ENCODE results near the gene CETP. TPM values are rescaled to one million over a fixed set of nuclear protein-coding genes. Genes with fewer than 3 reads are reported as not detected.

CETP gene
- total RNA-seq, 4 donors from 2014 or later, result 0.58 to 2.8 TPM; not detected in 2

- Histone ChIP-seq H3K9me3 (no peaks in the 10 kb centered on the region), H3K4me3 (no peak overlapping the region), H3K27ac (peak overlapping the region; percentile 17 to 53), H3K27me3 (no peaks in the 10 kb centered on the region), H3K36me3 (no peaks in the 10 kb centered on the region), H3K4me1 (no peaks in the 10 kb centered on the region)
- no peak for DNase-seq
- TF ChIP-seq POLR2A (IDR thresholded peaks at IDR 0.05) (no peak), CTCF (IDR thresholded peaks at IDR 0.05) (no peak)
- intact Hi-C loops (cut with DNase I; ENCODE audit: low total_unique reads), result no loop called here
Observed at GRCh38 chr16:56916571-56917403, 45.0 kb upstream of the CETP start.

GRCh38 chr16:56918467-56919012, 43.2 kb upstream of the CETP start:
- no peak overlapping the region for H3K4me3 ChIP-seq
- no peaks in the 10 kb centered on the region for H3K27me3 ChIP-seq
- TF ChIP-seq CTCF (IDR thresholded peaks at IDR 0.05) (no peak), POLR2A (IDR thresholded peaks at IDR 0.05) (no peak)
- intact Hi-C loops (cut with DNase I; ENCODE audit: low total_unique reads), result no loop called here
- no peaks in the 10 kb centered on the region for H3K9me3 ChIP-seq
- no peaks in the 10 kb centered on the region for H3K4me1 ChIP-seq
- H3K27ac ChIP-seq, result no peak overlapping the region
- no peaks in the 10 kb centered on the region for H3K36me3 ChIP-seq
- no peak for DNase-seq

- H3K36me3 ChIP-seq, result no peaks in the 10 kb centered on the region
- TF ChIP-seq CTCF (IDR thresholded peaks at IDR 0.05) (no peak), POLR2A (IDR thresholded peaks at IDR 0.05) (no peak)
- H3K27me3 ChIP-seq, result no peaks in the 10 kb centered on the region
- no peak overlapping the region for H3K27ac ChIP-seq
- H3K4me1 ChIP-seq, result no peaks in the 10 kb centered on the region
- no peak for DNase-seq
- H3K9me3 ChIP-seq, result no peaks in the 10 kb centered on the region
- no peak overlapping the region for H3K4me3 ChIP-seq
- intact Hi-C loops (cut with DNase I; ENCODE audit: low total_unique reads), result no loop called here
Observed at GRCh38 chr16:56919099-56919800, 42.5 kb upstream of the CETP start.

GRCh38 chr16:56921571-56921970, 40.2 kb upstream of the CETP start:
- DNase-seq, result no peak
- Histone ChIP-seq H3K9me3 (no peaks in the 10 kb centered on the region), H3K4me3 (no peak overlapping the region), H3K36me3 (no peaks in the 10 kb centered on the region), H3K27ac (no peak overlapping the region), H3K27me3 (no peaks in the 10 kb centered on the region), H3K4me1 (no peaks in the 10 kb centered on the region)
- TF ChIP-seq CTCF (IDR thresholded peaks at IDR 0.05) (no peak), POLR2A (IDR thresholded peaks at IDR 0.05) (no peak)
- intact Hi-C loops (cut with DNase I; ENCODE audit: low total_unique reads), result no loop called here

Data from uterus (tissue), 4 donors.